ENCODE data around the gene CSF1R. TPM values are rescaled to one million over a fixed set of nuclear protein-coding genes. Genes with fewer than 3 reads are reported as not detected.

CSF1R gene
- total RNA-seq, 1 experiment from 2014 or later, result not detected

DNA sequence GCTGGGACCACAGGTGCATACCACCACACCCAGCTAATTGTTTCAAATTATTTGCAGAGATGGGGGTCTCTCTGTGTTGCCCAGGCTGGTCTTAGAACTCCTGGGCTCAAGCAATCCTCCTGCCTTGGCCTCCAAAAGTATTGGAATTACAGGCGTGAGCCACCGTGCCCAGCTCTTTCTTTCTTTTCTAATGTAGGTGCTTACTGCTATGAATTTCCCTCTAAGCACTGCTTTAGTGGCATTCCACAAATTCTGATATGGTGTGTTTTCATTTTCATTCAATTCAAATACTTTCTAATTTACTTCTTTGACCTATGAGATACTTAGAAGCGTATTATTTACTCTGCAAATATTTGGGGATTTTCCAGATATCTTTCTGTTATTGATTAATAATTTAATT, 70.9 kb downstream of the CSF1R start:
- ChIA-PET CTCF (no interaction called here), POLR2A (ENCODE audit: low non-redundant PET) (no interaction called here)
- no peak for DNase-seq (ENCODE audit: low spot score)
- no peak overlapping the region for H3K27ac ChIP-seq (ENCODE audit: low read depth, low read length, poor library complexity, severe bottlenecking)
- no TSS peak for BruUV-seq (replicated peaks)
- H3K36me3 ChIP-seq (ENCODE audit: insufficient read depth, low read length, poor library complexity, severe bottlenecking), result peaks cover 97% of the 10 kb centered on the region
- H3K4me1 ChIP-seq (ENCODE audit: insufficient read depth, low read length, poor library complexity, severe bottlenecking), result no peaks in the 10 kb centered on the region
- intact Hi-C loops (cut with micrococcal nuclease; ENCODE audit: unreplicated experiment), result no loop called here
- TF ChIP-seq EZH2 (IDR thresholded peaks at IDR 0.05; ENCODE audit: borderline replicate concordance, low read depth, low read length, poor library complexity, severe bottlenecking) (no peak), CTCF (conservative IDR thresholded peaks at IDR 0.05; ENCODE audit: low read depth, low read length) (no peak)
- peaks cover 16% of the 10 kb centered on the region for H3K9me3 ChIP-seq (ENCODE audit: low read depth, low read length, poor library complexity, severe bottlenecking)
- no peak overlapping the region for H3K4me3 ChIP-seq (ENCODE audit: low read depth, low read length, poor library complexity, severe bottlenecking)
- no peaks in the 10 kb centered on the region for H3K27me3 ChIP-seq (replicated peaks; ENCODE audit: insufficient read depth, low read depth, low read length, poor library complexity)

GRCh38 chr5:150014456-150014855, 71.9 kb downstream of the CSF1R start:
- no peak overlapping the region for H3K4me3 ChIP-seq (ENCODE audit: low read depth, low read length, poor library complexity, severe bottlenecking)
- intact Hi-C loops (cut with micrococcal nuclease; ENCODE audit: unreplicated experiment), result no loop called here
- H3K36me3 ChIP-seq (ENCODE audit: insufficient read depth, low read length, poor library complexity, severe bottlenecking), result peaks cover 97% of the 10 kb centered on the region
- H3K4me1 ChIP-seq (ENCODE audit: insufficient read depth, low read length, poor library complexity, severe bottlenecking), result no peaks in the 10 kb centered on the region
- no peak for DNase-seq (ENCODE audit: low spot score)
- BruUV-seq (replicated peaks), result no TSS peak
- ChIA-PET CTCF (no interaction called here), POLR2A (ENCODE audit: low non-redundant PET) (no interaction called here)
- H3K9me3 ChIP-seq (ENCODE audit: low read depth, low read length, poor library complexity, severe bottlenecking), result peaks cover 16% of the 10 kb centered on the region
- H3K27ac ChIP-seq (ENCODE audit: low read depth, low read length, poor library complexity, severe bottlenecking), result no peak overlapping the region
- no peaks in the 10 kb centered on the region for H3K27me3 ChIP-seq (replicated peaks; ENCODE audit: insufficient read depth, low read depth, low read length, poor library complexity)
- TF ChIP-seq EZH2 (IDR thresholded peaks at IDR 0.05; ENCODE audit: borderline replicate concordance, low read depth, low read length, poor library complexity, severe bottlenecking), result no peak
- no peak for TF ChIP-seq CTCF (conservative IDR thresholded peaks at IDR 0.05; ENCODE audit: low read depth, low read length)

GRCh38 chr5:150013931-150014330, 72.4 kb downstream of the CSF1R start:
- Histone ChIP-seq H3K27me3 (replicated peaks; ENCODE audit: insufficient read depth, low read depth, low read length, poor library complexity) (no peaks in the 10 kb centered on the region), H3K36me3 (ENCODE audit: insufficient read depth, low read length, poor library complexity, severe bottlenecking) (peaks cover 97% of the 10 kb centered on the region), H3K4me1 (ENCODE audit: insufficient read depth, low read length, poor library complexity, severe bottlenecking) (no peaks in the 10 kb centered on the region), H3K27ac (ENCODE audit: low read depth, low read length, poor library complexity, severe bottlenecking) (no peak overlapping the region), H3K4me3 (ENCODE audit: low read depth, low read length, poor library complexity, severe bottlenecking) (no peak overlapping the region), H3K9me3 (ENCODE audit: low read depth, low read length, poor library complexity, severe bottlenecking) (peaks cover 16% of the 10 kb centered on the region)
- ChIA-PET POLR2A (ENCODE audit: low non-redundant PET) (no interaction called here), CTCF (no interaction called here)
- TF ChIP-seq CTCF (conservative IDR thresholded peaks at IDR 0.05; ENCODE audit: low read depth, low read length) (no peak), EZH2 (IDR thresholded peaks at IDR 0.05; ENCODE audit: borderline replicate concordance, low read depth, low read length, poor library complexity, severe bottlenecking) (no peak)
- intact Hi-C loops (cut with micrococcal nuclease; ENCODE audit: unreplicated experiment), result no loop called here
- DNase-seq (ENCODE audit: low spot score), result no peak
- no TSS peak for BruUV-seq (replicated peaks)
